NCI-H1092 (cell line): ENCODE data around the gene NABP1.

ENCODE experiments used
- DNase-seq: peaks from one replicate; lab custom pipeline; 2025; lab: John Stamatoyannopoulos, UW

The NABP1 gene

GRCh38 chr2:191682126-191682525 is 4.2 kb downstream of the NABP1 start:
- DNase-seq, result no peak

- DNase-seq, result no peak
Observed at GRCh38 chr2:191686066-191686465, 8.1 kb downstream of the NABP1 start.

DNA sequence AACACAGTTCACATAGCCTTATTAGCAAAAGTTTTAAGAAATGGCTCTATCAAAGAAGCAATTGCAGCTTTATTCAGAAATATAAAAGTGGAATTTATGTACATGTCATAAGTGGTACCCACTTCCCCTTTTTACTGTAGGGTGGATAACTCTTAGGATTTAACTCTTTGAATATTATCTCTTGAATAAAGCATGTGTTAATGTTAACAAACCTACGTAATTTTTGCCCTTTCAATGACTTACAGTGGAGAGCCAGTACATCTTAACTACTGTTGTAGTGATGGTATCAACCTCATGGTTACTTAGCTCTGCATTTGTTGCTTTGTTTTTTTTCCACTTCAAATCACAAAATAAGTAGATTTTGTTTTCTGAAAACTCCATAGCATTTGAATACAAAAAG is 8.8 kb downstream of the NABP1 start:
- DNase-seq, result no peak

DNA sequence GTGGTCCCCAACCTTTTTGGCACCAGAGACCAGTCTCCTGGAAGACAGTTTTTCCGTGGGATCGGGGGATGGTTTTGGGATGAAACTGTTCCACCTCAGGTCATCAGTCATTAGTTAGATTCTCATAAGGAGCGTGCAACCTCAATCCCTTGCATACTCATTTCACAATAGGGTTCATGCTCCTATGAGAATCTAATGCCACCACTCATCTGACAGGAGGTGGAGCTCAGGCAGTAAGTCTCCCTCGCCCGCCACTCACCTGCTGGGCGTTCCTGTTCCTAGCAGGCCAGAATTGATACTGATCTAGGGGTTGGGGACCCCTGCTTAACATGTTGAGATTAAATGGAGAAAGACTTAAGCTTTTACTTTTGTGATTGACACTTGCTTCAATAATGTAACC is 9.9 kb downstream of the NABP1 start:
- DNase-seq, result no peak

- no peak for DNase-seq
Observed at GRCh38 chr2:191688934-191689695, 11.2 kb downstream of the NABP1 start.

DNA sequence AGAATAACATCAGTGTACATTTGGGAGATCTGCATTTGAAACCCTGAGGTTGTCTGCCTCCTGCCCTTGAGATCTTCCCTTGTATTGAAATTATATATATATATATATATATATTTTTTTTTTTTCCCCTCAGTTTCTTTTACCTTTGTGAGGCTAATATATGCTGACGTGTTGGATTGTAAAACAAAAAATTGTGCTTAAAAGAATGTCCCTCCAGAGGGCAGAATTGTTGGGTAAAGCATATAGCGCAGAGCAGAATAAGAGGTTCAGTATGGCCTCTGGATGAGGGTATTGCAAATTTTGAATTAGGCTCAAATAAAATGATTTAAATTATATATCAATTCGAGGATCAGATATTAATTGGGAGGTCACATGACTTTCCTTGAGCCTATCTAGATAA is 12.4 kb downstream of the NABP1 start:
- DNase-seq, result no peak

DNA sequence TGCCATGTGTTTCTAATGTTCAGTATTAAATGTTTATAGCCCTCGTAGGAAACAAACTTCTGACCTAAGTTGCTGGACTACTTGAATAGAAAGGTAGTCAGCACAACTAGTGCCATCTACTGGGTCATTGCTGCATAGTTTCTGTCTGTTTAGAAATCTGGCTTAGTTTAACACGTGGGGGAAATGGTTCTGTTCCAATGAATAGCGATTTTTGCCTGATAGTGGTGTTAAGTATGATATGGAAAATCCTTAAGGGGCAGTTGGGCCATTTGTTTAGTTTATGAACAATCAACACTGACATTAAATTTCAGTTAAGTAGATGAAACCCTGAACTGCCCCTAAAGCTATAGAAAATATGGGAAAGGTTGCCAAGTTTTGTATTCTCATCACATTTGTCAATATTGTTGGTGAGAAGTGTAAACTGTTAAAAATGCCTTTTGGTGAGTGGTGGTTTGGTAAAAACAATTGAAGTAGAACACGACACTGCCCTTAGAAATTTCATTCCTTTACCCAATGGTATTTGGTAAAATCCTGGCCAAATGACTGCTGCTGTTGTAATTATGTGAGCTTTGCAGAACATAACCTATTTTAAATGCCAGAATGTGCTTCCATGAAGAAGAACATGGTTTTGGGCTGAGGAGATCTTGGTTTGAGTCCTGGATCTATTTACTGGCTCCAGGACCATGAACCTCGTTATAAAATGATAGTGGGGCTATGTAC is 13.2 kb downstream of the NABP1 start:
- peak; percentile 26 for DNase-seq

DNA sequence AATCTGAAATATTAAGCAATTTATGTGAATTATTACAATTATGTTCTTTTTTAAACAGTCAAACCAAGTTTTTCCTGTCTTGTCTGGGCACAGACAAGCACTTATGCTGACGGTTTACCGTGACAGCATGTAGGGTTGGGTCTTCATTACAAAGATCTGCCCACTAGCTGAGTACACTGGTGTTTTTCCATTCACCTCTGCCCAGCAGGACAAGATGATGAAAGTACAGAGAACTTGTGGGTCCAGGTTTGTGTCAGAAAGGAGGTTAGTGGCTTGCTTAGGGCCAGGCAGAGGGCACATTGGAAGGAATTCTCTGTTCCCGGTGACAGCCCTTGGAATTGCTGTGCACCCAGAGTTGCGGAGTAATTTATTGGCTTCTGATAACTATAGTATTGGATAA is 14.0 kb downstream of the NABP1 start:
- DNase-seq, result no peak

DNA sequence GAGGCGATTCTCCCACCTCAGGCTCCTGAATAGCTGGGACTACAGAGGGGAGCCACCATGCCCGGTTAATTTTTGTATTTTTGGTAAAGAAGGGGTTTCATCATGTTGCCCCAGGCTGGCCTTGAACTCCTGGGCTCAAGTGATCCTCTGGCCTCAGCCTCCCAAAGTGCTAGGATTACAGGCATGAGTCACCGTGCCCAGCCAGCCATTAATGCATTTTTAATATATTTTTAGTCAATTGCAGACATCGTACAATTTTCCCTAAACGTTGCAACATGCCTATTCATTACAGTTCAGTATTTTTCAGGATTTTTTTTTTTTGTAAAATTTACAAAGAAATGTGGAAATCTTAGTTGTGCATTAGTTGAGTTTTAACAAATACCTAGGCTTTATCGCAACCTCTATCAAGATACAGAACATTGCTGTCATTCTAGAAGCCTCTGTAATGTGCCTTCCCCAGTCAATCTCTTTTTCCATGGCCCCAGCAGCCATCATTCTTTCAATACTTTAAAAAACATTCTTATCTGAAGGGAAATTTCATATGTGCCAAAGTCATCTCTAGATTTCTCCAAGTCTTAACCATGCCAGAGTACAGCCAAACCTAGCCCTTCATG is 14.7 kb downstream of the NABP1 start:
- DNase-seq, result no peak

- no peak for DNase-seq
Observed at GRCh38 chr2:191693166-191693565, 15.2 kb downstream of the NABP1 start.

- DNase-seq, result no peak
Observed at GRCh38 chr2:191693778-191694177, 15.8 kb downstream of the NABP1 start.

DNA sequence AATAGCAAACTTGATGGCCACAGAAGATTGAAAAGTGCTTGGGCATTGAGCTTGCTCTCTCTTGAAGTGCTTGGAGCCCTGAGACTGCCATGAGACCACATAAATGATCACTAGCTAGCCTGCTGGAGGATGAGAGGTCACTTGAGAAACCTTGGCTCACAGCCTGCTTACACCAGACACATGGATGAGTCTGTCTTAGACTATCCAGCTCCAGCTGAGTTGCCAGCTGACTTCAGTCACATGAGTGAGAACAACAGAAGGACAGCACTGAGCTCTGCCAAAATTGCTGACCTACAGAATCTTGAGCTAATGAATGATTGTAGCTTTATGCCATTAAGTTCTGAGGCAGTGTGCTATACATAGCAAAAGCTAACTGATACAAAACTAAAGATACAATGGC is 18.1 kb downstream of the NABP1 start:
- peak; percentile 14 for DNase-seq

DNA sequence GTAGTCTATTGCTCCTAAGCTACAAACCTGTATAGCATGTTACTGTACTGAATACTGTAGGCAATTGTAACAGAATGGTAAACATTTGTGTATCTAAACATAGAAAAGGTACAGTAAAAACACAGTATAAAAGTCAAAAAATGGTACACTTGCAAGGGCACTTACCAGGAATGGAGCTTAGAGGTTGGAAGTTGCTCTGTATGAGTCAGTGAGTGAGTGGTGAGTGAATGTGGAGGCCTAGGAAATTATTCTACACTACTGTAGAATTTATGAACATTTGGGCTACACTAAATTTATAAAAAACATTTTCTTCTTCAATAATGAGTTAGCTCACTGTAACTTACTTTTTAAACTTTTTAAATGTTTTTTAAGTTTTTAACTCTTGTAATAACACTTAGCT is 19.0 kb downstream of the NABP1 start:
- no peak for DNase-seq

- DNase-seq, result no peak
Observed at GRCh38 chr2:191697870-191698269, 19.9 kb downstream of the NABP1 start.

GRCh38 chr2:191699341-191699945 is 21.5 kb downstream of the NABP1 start:
- DNase-seq, result no peak

GRCh38 chr2:191701029-191701428 is 23.1 kb downstream of the NABP1 start:
- DNase-seq, result no peak

GRCh38 chr2:191701696-191702095 is 23.8 kb downstream of the NABP1 start:
- DNase-seq, result peak; percentile 34

GRCh38 chr2:191703079-191703725 is 25.3 kb downstream of the NABP1 start:
- DNase-seq, result no peak

DNA sequence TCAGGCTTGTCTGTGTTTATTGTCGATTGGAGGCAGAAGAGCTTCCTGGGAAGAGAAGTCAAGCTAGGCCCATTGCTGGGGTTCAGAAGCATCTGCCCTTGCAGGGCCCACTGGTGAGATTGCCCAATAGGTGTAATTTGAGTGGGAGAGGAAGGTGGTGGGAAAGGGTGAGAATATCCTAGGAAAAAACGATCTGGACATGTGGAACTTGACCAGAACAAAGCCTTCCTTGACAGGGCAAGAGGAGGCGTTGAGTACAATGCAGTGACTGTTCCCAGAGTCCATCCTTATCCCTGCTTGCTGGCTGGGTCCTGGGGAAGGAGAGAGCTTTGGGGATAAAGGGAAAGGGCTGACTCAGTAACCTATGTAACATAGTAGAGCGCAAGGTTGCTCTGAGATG is 27.1 kb downstream of the NABP1 start:
- no peak for DNase-seq

GRCh38 chr2:191705701-191706100 is 27.8 kb downstream of the NABP1 start:
- DNase-seq, result no peak

GRCh38 chr2:191706791-191707190 is 28.9 kb downstream of the NABP1 start:
- no peak for DNase-seq

DNA sequence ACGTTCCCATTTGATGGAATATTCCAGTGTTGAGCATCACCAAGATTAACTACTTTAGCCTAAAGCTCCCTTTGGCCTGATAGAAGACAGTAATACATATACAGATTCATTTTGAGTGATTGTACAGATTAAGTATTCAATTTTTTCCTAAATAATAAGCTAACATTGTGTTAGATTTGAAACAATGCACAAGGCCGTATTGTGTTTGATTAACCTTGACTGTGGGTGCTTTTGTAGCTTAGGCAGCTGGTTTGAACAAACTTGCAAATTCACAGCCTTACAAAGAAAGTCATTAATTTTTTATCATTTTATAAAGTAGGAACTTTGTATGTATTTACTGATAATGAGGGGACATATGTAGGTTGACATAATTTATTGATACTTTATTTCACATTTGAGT is 29.6 kb downstream of the NABP1 start:
- DNase-seq, result no peak
